ENCODE measurements around the gene SPHK2.
"Not testable (repeated sequence)": the region's sequence is repeated elsewhere in the genome, so short reads cannot be mapped to it uniquely, and the experiment has no call there.

The SPHK2 gene

GRCh38 chr19:48618916-48619691, at the start of gene SPHK2, which contains the start of gene RPL18:
Gene SPHK2, plus strand, starts transcription at chr19:48619506. Its CDS starts 1,009 bp downstream, at chr19:48620515.
Gene RPL18, minus strand, starts transcription at chr19:48619178. Its CDS starts 35 bp downstream, at chr19:48619143.
- DNase-seq (ENCODE audit: low read depth) = peak; percentile 93

DNA sequence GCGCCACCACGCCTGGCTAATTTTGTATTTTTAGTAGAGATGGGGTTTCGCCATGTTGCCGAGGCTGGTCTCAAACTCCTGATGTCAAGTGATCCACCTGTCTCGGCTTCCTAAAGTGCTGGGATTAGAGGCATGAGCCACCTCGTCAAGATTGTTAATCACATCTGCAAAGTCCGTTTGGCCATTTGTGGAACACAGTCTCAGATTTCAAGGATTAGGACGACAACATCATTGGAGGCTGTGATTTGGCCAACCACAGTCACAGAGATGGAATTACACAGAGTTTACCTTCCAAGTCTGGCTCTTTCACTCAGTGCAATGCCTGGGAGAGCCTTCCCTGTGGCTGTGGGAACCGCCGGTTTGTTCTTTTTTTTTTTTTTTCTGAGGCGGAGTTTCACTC, 49.5 kb upstream of the SPHK2 start:
- DNase-seq (ENCODE audit: low read depth) = no peak

DNA sequence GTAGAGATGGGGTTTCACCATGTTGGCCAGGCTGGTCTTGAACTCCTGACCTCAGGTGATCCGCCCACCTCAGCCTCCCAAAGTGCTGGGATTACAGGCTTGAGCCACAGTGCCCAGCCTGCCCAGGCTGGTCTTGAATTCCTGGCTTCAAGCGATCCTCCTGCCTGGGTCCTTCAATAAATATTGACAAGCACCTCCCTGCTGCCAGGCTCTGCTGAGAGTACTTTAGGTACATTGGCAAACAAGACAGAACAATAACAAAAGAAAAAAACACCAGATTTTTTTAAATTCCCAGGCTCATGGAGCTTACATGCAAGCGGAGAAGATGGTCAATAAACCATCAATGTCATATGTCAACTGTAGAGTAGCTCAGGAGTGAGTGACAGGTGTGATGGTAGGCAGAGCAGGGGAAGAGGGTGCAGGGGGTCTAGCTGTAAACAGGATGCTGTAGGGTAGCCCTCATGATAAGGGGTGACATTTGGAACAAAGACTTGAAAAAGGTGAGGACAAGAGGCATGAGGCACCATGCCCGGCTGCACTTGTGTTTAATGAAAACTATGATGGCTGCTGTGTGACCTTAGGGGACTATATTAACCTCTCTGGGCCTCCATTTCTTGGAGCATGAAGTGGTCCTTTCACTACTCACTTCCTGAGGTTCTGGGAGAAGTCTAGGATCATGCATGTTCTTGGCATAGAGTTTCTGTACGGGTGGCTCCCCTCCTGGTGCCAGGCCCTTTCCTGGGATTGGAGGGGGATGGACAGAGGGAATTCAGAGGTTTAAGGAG, 47.7 kb upstream of the SPHK2 start:
- no peak for DNase-seq (ENCODE audit: low read depth)

- DNase-seq (ENCODE audit: low read depth) = no peak
Measured at GRCh38 chr19:48573163-48573505, 46.2 kb upstream of the SPHK2 start.

DNA sequence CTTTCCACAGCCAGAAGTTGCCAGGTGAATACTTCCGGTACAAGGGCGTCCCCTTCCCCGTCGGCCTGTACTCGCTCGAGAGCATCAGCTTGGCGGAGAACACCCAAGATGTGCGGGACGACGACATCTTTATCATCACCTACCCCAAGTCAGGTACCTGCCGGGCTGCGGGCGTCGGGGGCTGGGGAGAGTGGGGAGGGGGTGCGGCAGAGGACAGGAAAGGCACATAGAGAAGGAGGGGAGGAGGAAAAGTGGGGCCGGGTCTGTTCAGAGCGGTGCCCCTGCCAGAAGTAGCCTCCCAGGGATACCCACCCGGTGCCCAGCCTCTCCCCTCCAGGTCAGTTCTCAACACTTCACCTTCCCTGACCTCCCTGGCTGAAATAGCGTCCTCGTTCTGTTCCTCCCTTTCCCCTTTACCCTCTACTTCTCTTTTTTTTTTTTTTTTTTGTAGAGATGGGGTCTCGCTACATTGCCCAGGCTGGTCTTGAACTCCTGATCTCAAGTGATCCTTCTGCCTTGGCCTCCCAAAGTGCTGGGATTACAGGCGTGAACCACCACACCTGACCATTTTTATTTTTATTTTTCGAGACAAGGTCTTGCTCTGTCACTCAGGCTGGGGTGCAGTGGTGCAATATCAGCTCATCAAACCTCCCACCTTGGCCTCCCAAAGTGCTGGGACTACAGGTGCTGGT, 43.2 kb upstream of the SPHK2 start:
- DNase-seq (ENCODE audit: low read depth) = no peak

DNA sequence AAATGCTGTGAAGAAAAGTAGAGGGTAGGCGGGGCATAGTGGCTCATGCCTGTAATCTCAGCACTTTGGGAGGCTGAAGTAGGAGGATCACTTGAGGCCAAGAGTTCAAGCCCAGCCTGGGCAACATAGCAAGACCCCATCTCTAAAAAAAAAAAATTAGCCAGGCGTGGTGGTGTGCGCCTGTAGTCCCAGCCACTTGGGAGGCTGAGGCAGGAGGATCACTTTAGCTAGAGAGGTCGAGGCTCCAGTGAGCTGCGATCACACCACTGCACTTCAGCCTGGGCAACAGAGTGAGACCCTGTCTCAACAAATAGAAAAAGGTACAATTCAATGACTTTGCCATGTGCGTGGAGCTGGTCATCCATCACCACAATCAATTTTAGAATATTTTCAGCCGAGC, 41.4 kb upstream of the SPHK2 start:
- DNase-seq (ENCODE audit: low read depth) = not testable (repeated sequence)

DNA sequence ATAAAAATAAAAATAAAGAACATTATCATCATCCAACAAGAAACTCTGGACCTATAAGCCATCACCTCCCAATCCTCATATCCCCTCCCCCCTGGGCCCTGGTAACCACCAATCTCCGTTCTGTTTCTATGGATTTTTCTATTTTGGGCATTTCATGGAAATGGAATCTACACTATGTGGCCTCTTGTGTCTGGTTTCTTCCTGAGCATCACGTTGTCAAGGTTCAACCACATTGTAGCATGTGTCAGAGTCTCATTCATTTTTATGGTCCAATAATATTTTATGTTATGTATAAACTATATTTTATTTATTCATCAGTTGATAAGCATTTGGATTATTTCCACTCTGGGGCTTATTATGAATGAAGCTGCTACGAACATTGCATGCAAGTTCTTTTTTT, 40.4 kb upstream of the SPHK2 start:
- DNase-seq (ENCODE audit: low read depth) = no peak

- no peak for DNase-seq (ENCODE audit: low read depth)
Measured at GRCh38 chr19:48582168-48582567, 37.1 kb upstream of the SPHK2 start.

GRCh38 chr19:48587387-48587786, 31.9 kb upstream of the SPHK2 start:
- no peak for DNase-seq (ENCODE audit: low read depth)

- peak; percentile 76 for DNase-seq (ENCODE audit: low read depth)
Measured at GRCh38 chr19:48588670-48589401, 30.5 kb upstream of the SPHK2 start.

GRCh38 chr19:48591021-48591420, 28.3 kb upstream of the SPHK2 start:
- DNase-seq (ENCODE audit: low read depth) = no peak

DNA sequence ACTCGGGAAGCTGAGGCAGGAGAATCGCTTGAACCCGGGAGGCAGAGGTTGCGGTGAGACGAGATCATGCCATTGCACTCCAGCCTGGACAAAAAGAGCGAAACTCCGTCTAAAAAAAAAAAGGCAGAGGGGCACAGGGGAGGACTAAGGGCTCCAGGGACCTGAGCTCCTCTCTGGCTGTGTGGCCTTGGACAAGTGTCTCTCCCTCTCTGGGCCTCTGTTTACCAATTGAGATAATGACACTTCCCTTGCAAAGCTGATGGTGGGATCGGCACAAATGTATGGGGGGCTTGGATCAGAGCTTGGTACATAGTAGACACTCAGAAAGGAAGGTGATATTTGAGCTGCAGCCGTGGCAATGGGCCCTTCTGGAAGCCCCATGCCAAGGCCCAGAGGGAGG, 24.1 kb upstream of the SPHK2 start:
- DNase-seq (ENCODE audit: low read depth) = no peak

DNA sequence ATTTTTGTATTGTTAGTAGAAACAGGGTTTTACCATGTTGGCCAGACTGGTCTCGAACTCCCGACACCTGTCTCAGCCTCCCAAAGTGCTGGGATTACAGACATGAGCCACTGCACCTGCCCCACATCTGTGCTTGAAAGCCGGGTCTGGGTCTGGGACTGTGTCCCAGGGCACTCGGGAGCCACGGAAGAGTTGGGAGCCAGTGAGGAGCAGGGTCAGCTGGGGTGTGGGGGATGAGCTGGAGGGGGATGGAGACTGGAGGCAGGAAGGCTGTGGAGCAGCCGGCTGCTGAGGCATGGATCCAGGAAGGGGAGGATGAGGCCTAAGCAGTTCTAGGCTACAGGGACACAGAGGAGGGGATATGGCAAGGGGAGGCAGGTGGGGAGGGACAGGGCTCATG, 23.5 kb upstream of the SPHK2 start:
- DNase-seq (ENCODE audit: low read depth) = no peak

DNA sequence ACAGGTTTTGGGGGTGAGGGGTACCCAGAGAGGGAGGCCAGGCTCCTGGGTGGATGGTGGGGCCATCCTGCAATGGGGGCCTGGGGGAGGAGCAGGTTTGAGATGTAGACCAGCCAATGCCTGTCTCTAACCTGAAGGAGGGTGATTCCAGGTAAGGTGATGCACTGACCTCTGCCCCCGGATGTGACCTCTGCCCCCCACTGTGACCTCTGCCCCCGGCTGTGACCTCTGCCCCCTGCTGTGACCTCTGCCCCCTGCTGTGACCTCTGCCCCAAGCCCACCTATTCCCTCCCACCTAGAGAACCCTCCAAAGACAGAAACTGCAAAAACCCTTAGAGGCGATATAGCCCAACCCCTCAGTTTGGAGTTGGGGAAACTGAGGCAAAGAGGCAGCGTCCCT, 23.1 kb upstream of the SPHK2 start:
- DNase-seq (ENCODE audit: low read depth) = no peak

GRCh38 chr19:48596679-48597465, 22.4 kb upstream of the SPHK2 start:
- DNase-seq (ENCODE audit: low read depth) = no peak

DNA sequence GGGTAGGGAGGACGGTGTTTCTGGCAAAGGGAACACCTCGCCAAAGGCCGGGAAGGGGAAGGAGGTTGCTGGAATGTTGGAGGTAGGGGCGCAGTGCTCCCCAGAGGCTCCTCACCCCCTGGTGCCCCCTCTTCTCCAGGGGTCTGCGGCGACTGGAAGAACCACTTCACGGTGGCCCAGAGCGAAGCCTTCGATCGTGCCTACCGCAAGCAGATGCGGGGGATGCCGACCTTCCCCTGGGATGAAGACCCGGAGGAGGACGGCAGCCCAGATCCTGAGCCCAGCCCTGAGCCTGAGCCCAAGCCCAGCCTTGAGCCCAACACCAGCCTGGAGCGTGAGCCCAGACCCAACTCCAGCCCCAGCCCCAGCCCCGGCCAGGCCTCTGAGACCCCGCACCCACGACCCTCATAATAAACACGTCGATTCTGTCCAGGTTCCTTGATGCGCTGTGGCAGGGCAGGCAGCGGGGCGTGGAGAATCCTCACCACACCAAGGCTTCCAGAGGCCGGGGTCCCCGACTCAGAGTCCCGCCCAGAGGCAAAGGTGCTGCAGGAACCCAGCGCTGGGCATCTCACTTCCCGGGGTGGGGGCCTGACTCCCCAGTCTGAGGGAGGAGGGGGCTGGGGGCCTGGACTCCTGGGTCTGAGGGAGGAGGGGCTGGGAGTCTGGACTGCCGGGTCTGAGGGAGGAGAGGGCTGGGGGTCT, 20.2 kb upstream of the SPHK2 start:
- DNase-seq (ENCODE audit: low read depth) = no peak

DNA sequence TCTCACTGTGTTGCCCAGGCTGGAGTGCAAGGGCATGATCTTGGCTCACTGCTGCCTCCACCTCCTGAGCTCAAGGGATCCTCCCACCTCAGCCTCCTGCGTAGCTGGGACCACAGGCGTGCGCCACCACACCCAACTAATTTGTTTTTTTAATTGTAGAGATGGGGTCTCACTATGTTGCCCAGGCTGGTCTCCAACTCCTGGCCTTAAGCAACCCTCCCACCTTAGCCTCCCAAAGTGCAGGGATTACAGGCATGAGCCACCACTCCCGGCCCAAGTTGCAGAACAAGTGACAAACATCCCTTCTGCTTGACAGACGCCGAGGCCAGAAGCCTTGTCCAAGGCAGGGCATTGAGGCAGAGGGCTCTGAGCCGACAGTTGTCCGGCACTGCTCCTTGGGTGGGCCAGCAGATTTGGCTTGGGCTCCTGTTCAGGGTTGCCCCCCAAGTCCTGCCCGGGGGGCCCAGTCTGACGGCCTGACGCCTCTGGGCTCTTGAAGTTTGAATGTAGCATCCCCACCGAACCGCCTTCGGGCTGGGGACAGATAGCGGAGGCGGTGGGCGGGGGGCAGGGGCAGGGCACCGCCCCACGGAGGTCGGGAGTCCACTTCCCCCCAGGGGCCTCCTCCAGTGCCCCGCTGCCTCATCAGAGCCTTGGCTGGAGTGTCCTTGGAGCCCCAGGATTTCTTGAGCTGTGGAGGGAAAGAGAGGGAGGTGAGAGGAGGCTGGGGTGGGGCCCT, 18.5 kb upstream of the SPHK2 start:
- no peak for DNase-seq (ENCODE audit: low read depth)

- DNase-seq (ENCODE audit: low read depth) = no peak
Measured at GRCh38 chr19:48603001-48603400, 16.3 kb upstream of the SPHK2 start.

DNA sequence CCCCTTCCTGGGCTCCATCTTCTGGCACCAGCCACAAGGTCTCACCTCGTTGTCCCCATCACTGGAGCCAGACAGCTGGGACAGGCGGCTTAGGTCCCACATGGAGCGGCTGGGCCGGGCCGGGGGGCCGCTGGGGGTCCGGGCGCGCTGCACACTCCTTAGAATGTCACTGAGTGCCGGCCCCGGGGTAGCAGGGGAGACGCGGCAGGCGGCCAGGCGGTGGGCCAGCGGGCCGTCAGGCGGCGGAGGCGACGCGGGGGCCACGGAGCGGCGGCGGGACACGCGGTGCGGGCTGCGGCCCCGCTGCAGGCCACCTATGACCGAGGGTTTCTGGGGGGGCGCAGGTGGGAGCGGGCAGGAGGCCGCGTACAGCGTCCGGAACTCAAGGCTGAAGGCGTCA, 15.9 kb upstream of the SPHK2 start:
- no peak for DNase-seq (ENCODE audit: low read depth)

DNA sequence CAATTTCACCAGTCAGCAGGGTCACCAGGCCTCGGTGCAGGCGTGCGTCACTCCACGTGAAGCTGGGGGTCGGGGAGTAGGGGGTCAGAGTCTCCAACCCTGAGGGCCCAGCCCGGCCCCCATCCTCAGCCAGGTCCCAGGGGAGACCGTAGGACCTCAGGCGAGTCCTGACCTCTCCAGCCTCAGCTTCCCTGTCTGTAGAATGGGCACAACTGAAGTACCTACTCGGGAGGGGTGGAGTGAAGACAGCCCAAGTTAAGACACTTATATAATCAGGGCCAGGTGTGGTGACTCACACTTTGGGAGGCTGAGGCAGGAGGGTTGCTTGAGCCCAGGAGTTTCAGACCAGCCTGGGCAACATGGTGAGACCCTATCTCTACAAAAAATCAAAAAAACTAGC, 15.5 kb upstream of the SPHK2 start:
- no peak for DNase-seq (ENCODE audit: low read depth)

Data from stimulated activated CD8-positive, alpha-beta memory T cell treated with anti-CD3 and anti-CD28 coated beads, Interleukin-4, amount 100 ng/mL, for 24 hours (primary cell).